GM19025 (cell line): ENCODE results near the gene NAALADL2.

Experiments
- ATAC-seq: cut with Tn5 transposase; IDR thresholded peaks from one replicate; pipeline ENCODE4 v1.9.1; 2021; ENCODE audit warnings: mild to moderate bottlenecking, low read depth, moderate library complexity; ENCODE audit not compliant: unreplicated experiment

Gene NAALADL2

GRCh38 chr3:175692256-175692655 is 833.1 kb downstream of the NAALADL2 start:
- no peak for ATAC-seq

GRCh38 chr3:175695251-175695650 is 836.1 kb downstream of the NAALADL2 start:
- no peak for ATAC-seq

- ATAC-seq: no peak
Measured at GRCh38 chr3:175702956-175703355, 843.8 kb downstream of the NAALADL2 start.

GRCh38 chr3:175704366-175705055 is 845.4 kb downstream of the NAALADL2 start:
- ATAC-seq: no peak

GRCh38 chr3:175713268-175713667 is 854.1 kb downstream of the NAALADL2 start:
- no peak for ATAC-seq

- no peak for ATAC-seq
Measured at GRCh38 chr3:175716446-175716845, 857.3 kb downstream of the NAALADL2 start.

GRCh38 chr3:175726228-175726627 is 867.1 kb downstream of the NAALADL2 start:
- ATAC-seq: no peak

- no peak for ATAC-seq
Measured at GRCh38 chr3:175728566-175728965, 869.4 kb downstream of the NAALADL2 start.

GRCh38 chr3:175729466-175729865 is 870.3 kb downstream of the NAALADL2 start:
- ATAC-seq: no peak

- no peak for ATAC-seq
Measured at GRCh38 chr3:175731543-175731942, 872.4 kb downstream of the NAALADL2 start.

GRCh38 chr3:175732017-175732416 is 872.9 kb downstream of the NAALADL2 start:
- ATAC-seq: no peak

- no peak for ATAC-seq
Measured at GRCh38 chr3:175735866-175736265, 876.7 kb downstream of the NAALADL2 start.

GRCh38 chr3:175737646-175738572 is 878.8 kb downstream of the NAALADL2 start:
- ATAC-seq: no peak

GRCh38 chr3:175741951-175742350 is 882.8 kb downstream of the NAALADL2 start:
- ATAC-seq: no peak

GRCh38 chr3:175743733-175744400 is 884.7 kb downstream of the NAALADL2 start:
- ATAC-seq: no peak

- ATAC-seq: no peak
Measured at GRCh38 chr3:175746308-175746707, 887.2 kb downstream of the NAALADL2 start.

GRCh38 chr3:175748087-175748730 is 889.1 kb downstream of the NAALADL2 start:
- no peak for ATAC-seq

- no peak for ATAC-seq
Measured at GRCh38 chr3:175749981-175750380, 890.8 kb downstream of the NAALADL2 start.

GRCh38 chr3:175751089-175751488 is 892.0 kb downstream of the NAALADL2 start:
- ATAC-seq: no peak

GRCh38 chr3:175763948-175764347 is 904.8 kb downstream of the NAALADL2 start:
- ATAC-seq: no peak

- no peak for ATAC-seq
Measured at GRCh38 chr3:175764722-175765121, 905.6 kb downstream of the NAALADL2 start.
